Duodenal mucosa (tissue), 2 donors: Measurements from ENCODE around the gene L1TD1.
"Not testable (repeated sequence)": the region's sequence is repeated elsewhere in the genome, so short reads cannot be mapped to it uniquely, and the experiment has no call there.

ENCODE experiments used
- H3K27ac ChIP-seq: one replicate; pipeline ENCODE4 v1.7.0; 2013; ENCODE audit warnings: low read depth, low read length
- H3K27me3 ChIP-seq, 2 donors: one replicate each; pipeline ENCODE4 v1.7.0; 2013; ENCODE audit warnings: low read length in 2 of 2, control low read depth in 1 of 2; ENCODE audit not compliant: insufficient read depth in 2 of 2, control insufficient read depth in 1 of 2
- H3K36me3 ChIP-seq, 2 donors: one replicate each; pipeline ENCODE4 v1.7.0; 2013; ENCODE audit warnings: low read length in 2 of 2, control low read depth in 1 of 2; ENCODE audit not compliant: insufficient read depth in 2 of 2, control insufficient read depth in 1 of 2
- H3K4me1 ChIP-seq, 2 donors: one replicate each; pipeline ENCODE4 v1.7.0; 2013; ENCODE audit warnings: low read length in 2 of 2, control low read depth in 1 of 2; ENCODE audit not compliant: insufficient read depth in 2 of 2, control insufficient read depth in 1 of 2
- H3K4me3 ChIP-seq, 2 donors: one replicate each; pipeline ENCODE4 v1.7.0; 2013; ENCODE audit warnings: low read length in 2 of 2, low read depth in 1 of 2
- H3K9ac ChIP-seq, 2 donors: one replicate each; pipeline ENCODE4 v1.7.0; 2013; ENCODE audit warnings: low read length in 2 of 2, low read depth in 1 of 2
- H3K9me3 ChIP-seq, 2 donors: one replicate each; pipeline ENCODE4 v1.7.0; 2013; ENCODE audit warnings: low read length in 2 of 2, control low read depth in 1 of 2; ENCODE audit not compliant: control insufficient read depth in 1 of 2

L1TD1 gene

GRCh38 chr1:62220456-62220855, 25.8 kb downstream of the L1TD1 start:
- not testable (repeated sequence) for H3K36me3 ChIP-seq

DNA sequence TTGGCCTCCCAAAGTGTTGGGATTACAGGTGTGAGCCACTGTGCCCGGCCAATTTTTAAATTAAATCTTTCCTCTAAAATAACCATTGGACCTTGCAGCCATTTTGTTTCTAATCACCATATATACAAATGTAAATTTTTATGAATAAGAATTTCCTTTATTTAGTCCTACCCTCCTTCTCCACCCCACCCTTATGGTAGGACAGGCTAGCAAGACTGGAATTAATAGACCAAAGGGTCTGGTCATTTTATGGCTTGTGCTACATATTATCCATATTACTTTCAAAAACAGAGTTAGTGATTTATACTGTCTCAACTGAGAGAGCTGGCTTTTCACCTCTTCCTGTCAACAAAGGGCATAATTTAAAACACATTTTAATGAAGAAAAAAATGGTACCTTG, 26.5 kb downstream of the L1TD1 start:
- Histone ChIP-seq H3K4me1 (no peaks in the 10 kb centered on the region), H3K27me3 (no peaks in the 10 kb centered on the region), H3K27ac (no peak overlapping the region), H3K4me3 (no peak overlapping the region), H3K9me3 (no peaks in the 10 kb centered on the region), H3K36me3 (no peaks in the 10 kb centered on the region), H3K9ac (no peak overlapping the region)

More at GRCh38 chr1:62220456-62220855, 25.8 kb downstream of the L1TD1 start:
- H3K27me3 ChIP-seq, H3K4me1 ChIP-seq, H3K27ac ChIP-seq, H3K9me3 ChIP-seq, H3K9ac ChIP-seq, H3K4me3 ChIP-seq: not testable (repeated sequence)

DNA sequence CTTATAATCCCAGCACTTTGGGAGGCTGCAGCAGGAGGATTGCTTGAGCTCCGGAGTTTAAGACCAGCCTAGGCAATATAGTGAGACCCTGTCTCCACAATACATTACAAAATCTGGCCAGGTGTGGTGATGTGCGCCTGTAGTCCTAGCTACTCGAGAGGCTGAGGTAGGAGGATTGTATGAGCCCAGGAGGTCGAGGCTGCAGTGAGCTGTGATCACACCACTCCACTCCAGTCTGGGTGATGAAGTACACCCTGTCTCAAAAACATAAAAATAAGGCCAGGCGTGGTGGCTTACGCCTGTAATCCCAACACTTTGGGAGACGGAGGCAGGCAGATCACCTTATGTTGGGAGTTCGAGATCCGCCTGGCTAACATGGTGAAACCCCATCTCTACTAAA, 27.7 kb downstream of the L1TD1 start:
- no peaks in the 10 kb centered on the region for H3K9me3 ChIP-seq
- no peak overlapping the region for H3K4me3 ChIP-seq
- no peak overlapping the region for H3K27ac ChIP-seq
- H3K4me1 ChIP-seq = no peaks in the 10 kb centered on the region
- H3K27me3 ChIP-seq = no peaks in the 10 kb centered on the region
- H3K9ac ChIP-seq = no peak overlapping the region
- no peaks in the 10 kb centered on the region for H3K36me3 ChIP-seq

DNA sequence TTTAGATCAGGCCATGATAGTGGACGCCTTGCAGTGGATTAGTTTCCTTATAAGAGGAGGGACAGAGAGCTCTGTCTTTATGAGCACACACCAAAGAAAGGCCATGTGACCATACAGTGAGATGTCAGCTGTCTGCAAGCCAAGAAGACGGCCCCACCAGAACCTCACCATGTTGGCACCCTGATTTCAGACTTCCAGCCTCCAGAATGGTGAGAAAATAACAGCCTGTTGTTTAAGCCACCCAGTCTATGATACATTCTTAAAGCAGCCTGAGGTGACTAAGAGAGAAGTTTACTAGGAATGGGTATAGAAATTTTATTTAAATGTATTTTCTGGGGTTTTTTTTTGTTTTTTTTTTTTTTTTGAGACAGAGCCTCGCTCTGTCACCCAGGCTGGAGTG, 29.5 kb downstream of the L1TD1 start:
- Histone ChIP-seq H3K9ac (no peak overlapping the region), H3K27me3 (peaks cover 0 to 3% of the 10 kb centered on the region in 2 donors), H3K9me3 (no peaks in the 10 kb centered on the region), H3K4me1 (no peaks in the 10 kb centered on the region), H3K36me3 (no peaks in the 10 kb centered on the region), H3K27ac (no peak overlapping the region), H3K4me3 (no peak overlapping the region)

GRCh38 chr1:62227496-62227895, 32.8 kb downstream of the L1TD1 start:
- Histone ChIP-seq H3K4me3 (no peak overlapping the region), H3K27me3 (peaks cover 0 to 3% of the 10 kb centered on the region in 2 donors), H3K4me1 (no peaks in the 10 kb centered on the region), H3K9me3 (no peaks in the 10 kb centered on the region), H3K9ac (no peak overlapping the region), H3K36me3 (no peaks in the 10 kb centered on the region), H3K27ac (no peak overlapping the region)

DNA sequence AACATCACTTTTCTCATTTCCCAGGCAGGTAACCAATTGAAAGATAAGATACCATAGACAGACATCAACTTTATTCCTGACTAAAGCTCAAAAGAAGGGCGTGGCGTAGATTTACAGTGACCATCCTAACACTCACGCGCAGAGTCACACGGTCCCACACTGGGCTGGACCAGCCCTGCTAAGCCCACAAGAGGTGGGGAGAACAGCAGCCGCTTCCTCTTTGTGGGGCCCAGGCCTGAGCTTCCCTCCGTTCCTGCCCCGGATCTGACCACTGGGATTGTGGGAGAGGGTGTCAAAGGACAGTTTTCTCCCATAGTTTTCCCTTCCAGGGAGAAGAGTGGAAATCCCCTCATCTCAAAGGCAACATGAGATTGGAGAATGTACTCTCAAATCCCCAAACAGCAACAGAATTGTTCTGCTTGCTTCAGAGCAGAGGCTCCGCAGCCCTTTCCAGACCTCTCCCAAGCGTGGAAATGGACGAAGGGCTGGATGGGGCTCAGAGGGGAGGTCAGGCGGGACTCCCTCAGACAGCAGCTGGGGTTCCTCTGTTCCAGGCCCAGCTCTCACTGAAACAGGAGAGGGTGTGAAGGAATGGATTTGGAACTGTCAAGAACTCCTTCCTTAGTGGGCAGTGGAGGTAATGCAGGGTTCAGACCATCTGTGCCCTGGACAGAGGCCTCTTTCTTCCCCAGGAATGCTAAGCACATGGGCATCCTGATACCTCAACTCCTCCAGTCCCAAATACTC, 33.7 kb downstream of the L1TD1 start:
- H3K9ac ChIP-seq = no peak overlapping the region
- H3K9me3 ChIP-seq = no peaks in the 10 kb centered on the region
- H3K27me3 ChIP-seq = peaks cover 0 to 3% of the 10 kb centered on the region in 2 donors
- H3K36me3 ChIP-seq = no peaks in the 10 kb centered on the region
- H3K4me3 ChIP-seq = no peak overlapping the region
- H3K27ac ChIP-seq = no peak overlapping the region
- no peaks in the 10 kb centered on the region for H3K4me1 ChIP-seq

DNA sequence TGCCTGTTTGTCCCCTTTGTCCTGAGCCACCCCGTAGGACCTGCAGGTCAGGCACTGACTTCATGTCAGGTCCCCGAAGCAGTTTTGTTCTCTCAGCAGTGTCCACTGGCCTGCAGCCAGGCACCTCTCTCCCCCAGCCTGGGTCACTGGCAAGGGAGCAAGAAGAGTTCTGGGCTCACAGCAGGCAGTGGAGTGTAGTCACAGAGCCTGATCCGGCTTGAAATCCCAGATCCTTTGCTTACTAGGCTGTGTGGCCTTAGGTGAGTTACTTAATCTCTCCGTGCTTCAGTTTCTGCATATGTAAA, 34.2 kb downstream of the L1TD1 start:
- no peaks in the 10 kb centered on the region for H3K36me3 ChIP-seq
- H3K4me3 ChIP-seq = no peak overlapping the region
- H3K9me3 ChIP-seq = no peaks in the 10 kb centered on the region
- H3K27me3 ChIP-seq = peaks cover 0 to 3% of the 10 kb centered on the region in 2 donors
- no peak overlapping the region for H3K9ac ChIP-seq
- H3K4me1 ChIP-seq = no peaks in the 10 kb centered on the region
- no peak overlapping the region for H3K27ac ChIP-seq

- Histone ChIP-seq H3K9me3 (no peaks in the 10 kb centered on the region), H3K4me3 (no peak overlapping the region), H3K36me3 (no peaks in the 10 kb centered on the region), H3K9ac (no peak overlapping the region), H3K4me1 (no peaks in the 10 kb centered on the region), H3K27ac (no peak overlapping the region), H3K27me3 (peaks cover 0 to 3% of the 10 kb centered on the region in 2 donors)
Measured at GRCh38 chr1:62229468-62229867, 34.8 kb downstream of the L1TD1 start.

DNA sequence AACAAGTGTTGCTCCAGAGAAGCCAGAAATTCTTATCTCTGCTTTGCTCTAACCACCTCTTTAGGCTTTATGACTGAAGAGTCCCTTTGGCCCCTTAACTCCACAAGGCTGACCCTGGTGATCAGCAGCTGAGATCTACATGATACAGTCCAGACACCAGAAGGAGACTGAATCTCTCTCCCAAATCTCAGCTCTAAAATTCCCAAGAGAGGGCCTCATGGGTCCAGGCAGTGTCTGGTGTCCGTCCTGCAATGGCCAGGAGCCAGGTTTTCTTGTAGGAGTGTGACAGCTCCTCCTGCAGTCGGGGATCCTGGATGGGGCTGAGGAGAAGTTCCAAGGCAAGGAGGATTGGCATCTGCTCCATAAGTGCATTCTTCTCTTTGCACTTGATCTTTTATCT, 35.3 kb downstream of the L1TD1 start:
- H3K36me3 ChIP-seq = no peaks in the 10 kb centered on the region
- no peaks in the 10 kb centered on the region for H3K9me3 ChIP-seq
- H3K4me1 ChIP-seq = no peaks in the 10 kb centered on the region
- no peak overlapping the region for H3K27ac ChIP-seq
- no peak overlapping the region for H3K9ac ChIP-seq
- peaks cover 0 to 3% of the 10 kb centered on the region in 2 donors for H3K27me3 ChIP-seq
- no peak overlapping the region for H3K4me3 ChIP-seq

DNA sequence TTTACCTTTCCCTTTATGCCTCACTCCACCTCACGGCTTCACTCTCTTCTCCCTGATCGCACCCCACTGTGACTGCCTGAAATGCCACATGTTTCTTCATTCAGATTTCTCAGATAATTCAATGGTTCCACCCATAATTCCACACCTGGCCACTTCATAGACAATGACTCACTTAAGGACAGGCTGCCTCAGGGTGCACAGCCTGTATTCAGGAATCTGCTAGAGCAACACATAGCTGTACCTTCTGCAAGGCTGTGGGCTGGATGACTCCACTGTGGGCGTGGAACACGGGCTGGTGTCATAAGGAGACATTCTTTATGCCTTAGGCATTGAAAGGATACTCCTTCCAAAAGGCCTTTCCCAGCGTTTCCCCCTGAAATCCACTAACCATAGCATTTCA, 36.1 kb downstream of the L1TD1 start:
- no peaks in the 10 kb centered on the region for H3K9me3 ChIP-seq
- no peak overlapping the region for H3K9ac ChIP-seq
- H3K36me3 ChIP-seq = no peaks in the 10 kb centered on the region
- H3K4me1 ChIP-seq = no peaks in the 10 kb centered on the region
- H3K27ac ChIP-seq = no peak overlapping the region
- H3K4me3 ChIP-seq = no peak overlapping the region
- peaks cover 0 to 3% of the 10 kb centered on the region in 2 donors for H3K27me3 ChIP-seq

DNA sequence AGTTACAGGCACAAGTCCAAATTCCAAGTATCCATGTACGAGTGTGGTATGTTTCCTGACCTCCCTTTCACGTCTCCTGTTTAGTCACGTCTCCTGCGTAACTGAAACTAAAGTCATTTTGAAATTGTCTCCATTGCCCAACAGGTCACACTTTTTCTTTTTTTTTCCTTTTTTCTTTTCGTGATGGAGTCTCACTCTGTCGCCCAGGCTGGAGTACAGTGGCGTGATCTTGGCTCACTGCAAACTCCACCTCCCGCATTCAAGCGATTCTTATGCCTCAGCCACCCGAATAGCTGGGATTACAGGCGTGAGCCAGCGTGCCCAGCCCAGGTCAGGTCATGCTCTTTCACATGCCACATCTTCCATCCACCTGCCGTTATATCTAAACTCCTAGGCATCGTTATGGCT, 38.2 kb downstream of the L1TD1 start:
- H3K4me1 ChIP-seq = no peaks in the 10 kb centered on the region
- H3K9ac ChIP-seq = no peak overlapping the region
- no peak overlapping the region for H3K4me3 ChIP-seq
- peaks cover 0 to 3% of the 10 kb centered on the region in 2 donors for H3K27me3 ChIP-seq
- no peaks in the 10 kb centered on the region for H3K36me3 ChIP-seq
- no peak overlapping the region for H3K27ac ChIP-seq
- H3K9me3 ChIP-seq = no peaks in the 10 kb centered on the region
